Sigmoid colon (tissue), 7 donors: Measurements from ENCODE around the gene NUFIP1. TPM values are rescaled to one million over a fixed set of nuclear protein-coding genes. Genes with fewer than 3 reads are reported as not detected.

Experiments
- DNase-seq: peaks from one replicate; pipeline ENCODE4 v3.0.0-alpha.2; 2019
- H3K27ac ChIP-seq, 4 donors: fragments of 200-600 bp; sonication (generic); one replicate each; pipeline ENCODE4 v1.5.1; 2016 to 2019; ENCODE audit warnings: mild to moderate bottlenecking in 1 of 4
- H3K27me3 ChIP-seq, 3 donors: fragments of 200-600 bp; sonication (generic); one replicate each; pipeline ENCODE4 v1.5.1; 2019; ENCODE audit warnings: mild to moderate bottlenecking in 1 of 3
- H3K36me3 ChIP-seq, 4 donors: fragments of 200-600 bp; sonication (generic); one replicate each; pipeline ENCODE4 v1.5.1; 2016 to 2019
- H3K4me1 ChIP-seq, 4 donors: fragments of 200-600 bp; sonication (generic); one replicate each; pipeline ENCODE4 v1.5.1; 2017 to 2019
- H3K4me3 ChIP-seq, 4 donors: fragments of 200-600 bp; sonication (generic); one replicate each; pipeline ENCODE4 v1.5.1; 2017 to 2019; ENCODE audit warnings: mild to moderate bottlenecking in 2 of 4, moderate library complexity in 1 of 4
- H3K9me3 ChIP-seq, 4 donors: fragments of 200-600 bp in 3 of 4; sonication (generic) in 3 of 4; one replicate each; pipeline versions ENCODE4 v1.5.1 to v1.6.1; 2013 to 2019
- CTCF ChIP-seq, 4 experiments: fragments of 450-650 bp in 3 of 4; fragments of 200-600 bp in 1 of 4; IDR thresholded peaks; one replicate each; pipeline ENCODE4 v1.5.1; 2016 to 2019; ENCODE audit warnings: antibody characterized with exemption in 4 of 4, mild to moderate bottlenecking in 3 of 4, moderate library complexity in 2 of 4
- EP300 ChIP-seq, 4 donors: sonication (generic); formaldehyde crosslinking; IDR thresholded peaks; one replicate each; pipeline ENCODE4 v1.6.1; 2017; ENCODE audit warnings: antibody characterized with exemption in 4 of 4
- POLR2A ChIP-seq, 2 donors: fragments of 450-650 bp; IDR thresholded peaks; one replicate each; pipeline ENCODE4 v1.6.1; 2016; ENCODE audit warnings: antibody characterized with exemption in 2 of 2, mild to moderate bottlenecking in 2 of 2, moderate library complexity in 2 of 2
- POLR2AphosphoS5 ChIP-seq, 4 donors: sonication (generic); formaldehyde crosslinking; IDR thresholded peaks; one replicate each; pipeline ENCODE4 v1.6.1; 2017; ENCODE audit warnings: antibody characterized with exemption in 4 of 4
- WGBS, 2 donors: extraction: QIAGEN DNeasy Blood & Tissue Kit; methylation state at CpG; one replicate each; pipeline ENCODE4 v1.1.7; 2013; 5-methylcytosine and 5-hydroxymethylcytosine counted together
- intact Hi-C: fragments of 100-400 bp; cut with DNase I; formaldehyde crosslinking; loops from one replicate; pipeline ENCODE4 v1.15.1; 2023
- polyA plus RNA-seq, 3 donors: library from polyadenylated mRNA; stranded (reverse); fragments of 200-250 nt; gene quantifications; one replicate each; pipeline ENCODE4 v1.2.3, GENCODE V29; 2013
- total RNA-seq, 4 donors: library from RNA; depleted of rRNA; stranded (reverse); fragments of >200 nt; gene quantifications; one replicate each; pipeline ENCODE4 v1.1.0, GENCODE V29; 2016
- donor health status: healthy with polysubstance abuse.
- donor health status: Bipolar disorder and iron deficiency.
- donor health status: healthy.

Gene NUFIP1
- total and polyA plus RNA-seq, 7 donors = 1.6 to 3.5 (median 2.7) TPM

GRCh38 chr13:44938854-44939253 is 50.4 kb downstream of the NUFIP1 start:
- no peak overlapping the region for H3K27ac ChIP-seq
- no peaks in the 10 kb centered on the region for H3K27me3 ChIP-seq
- no peak for DNase-seq
- TF ChIP-seq CTCF (IDR thresholded peaks at IDR 0.05) = no peak
- no peak for TF ChIP-seq EP300 (IDR thresholded peaks at IDR 0.05)
- H3K4me3 ChIP-seq = no peak overlapping the region
- peaks cover 0 to 6% (median 0%) of the 10 kb centered on the region in 4 donors for H3K36me3 ChIP-seq
- 77 to 81% methylated on average over 2 of the region's 2 CpGs for WGBS, 2 donors
- H3K9me3 ChIP-seq = no peaks in the 10 kb centered on the region
- intact Hi-C loops = no loop called here
- H3K4me1 ChIP-seq = no peaks in the 10 kb centered on the region

- H3K9me3 ChIP-seq = no peaks in the 10 kb centered on the region
- H3K27ac ChIP-seq = no peak overlapping the region
- no peak overlapping the region for H3K4me3 ChIP-seq
- 71 to 89% methylated on average over 1 of the region's 1 CpG for WGBS, 2 donors
- DNase-seq = no peak
- intact Hi-C loops = no loop called here
- no peaks in the 10 kb centered on the region for H3K27me3 ChIP-seq
- H3K36me3 ChIP-seq = no peaks in the 10 kb centered on the region
- TF ChIP-seq POLR2AphosphoS5 (IDR thresholded peaks at IDR 0.05) (no peak), CTCF (IDR thresholded peaks at IDR 0.05) (no peak), EP300 (IDR thresholded peaks at IDR 0.05) (no peak), POLR2A (IDR thresholded peaks at IDR 0.05) (no peak)
- no peaks in the 10 kb centered on the region for H3K4me1 ChIP-seq
Observed at GRCh38 chr13:44936246-44936645, 53.0 kb downstream of the NUFIP1 start.

GRCh38 chr13:44934724-44935123 is 54.5 kb downstream of the NUFIP1 start:
- Histone ChIP-seq H3K4me3 (no peak overlapping the region), H3K4me1 (no peaks in the 10 kb centered on the region), H3K27me3 (no peaks in the 10 kb centered on the region), H3K9me3 (no peaks in the 10 kb centered on the region), H3K27ac (no peak overlapping the region), H3K36me3 (no peaks in the 10 kb centered on the region)
- WGBS, 2 donors = 2 to 3% methylated on average over 1 of the region's 1 CpG
- TF ChIP-seq EP300 (IDR thresholded peaks at IDR 0.05) (no peak), CTCF (IDR thresholded peaks at IDR 0.05) (no peak), POLR2A (IDR thresholded peaks at IDR 0.05) (no peak), POLR2AphosphoS5 (IDR thresholded peaks at IDR 0.05) (no peak)
- DNase-seq = no peak
- intact Hi-C loops = no loop called here

GRCh38 chr13:44932850-44933251 is 56.4 kb downstream of the NUFIP1 start:
- Histone ChIP-seq H3K27ac (peak overlapping the region in 3 of 4 donors; percentile 21 to 46 (median 38)), H3K4me3 (no peak overlapping the region), H3K4me1 (peaks cover 0 to 3% (median 0%) of the 10 kb centered on the region in 4 donors), H3K9me3 (no peaks in the 10 kb centered on the region), H3K36me3 (no peaks in the 10 kb centered on the region), H3K27me3 (no peaks in the 10 kb centered on the region)
- TF ChIP-seq CTCF (IDR thresholded peaks at IDR 0.05) (no peak), POLR2AphosphoS5 (IDR thresholded peaks at IDR 0.05) (peak in 2 of 4 donors; percentile 18 to 31)
- no peak for DNase-seq
- WGBS, 2 donors = 81 to 85% methylated on average over 7 of the region's 7 CpGs
- intact Hi-C loops = no loop called here

GRCh38 chr13:44932171-44932849 is 57.0 kb downstream of the NUFIP1 start:
- 59 to 88% methylated on average over 5 of the region's 5 CpGs for WGBS, 2 donors
- no peak for DNase-seq
- Histone ChIP-seq H3K27me3 (no peaks in the 10 kb centered on the region), H3K27ac (peak overlapping the region in 3 of 4 donors; percentile 21 to 46 (median 38)), H3K9me3 (no peaks in the 10 kb centered on the region), H3K4me3 (no peak overlapping the region), H3K4me1 (peaks cover 0 to 4% (median 0%) of the 10 kb centered on the region in 4 donors), H3K36me3 (no peaks in the 10 kb centered on the region)
- TF ChIP-seq POLR2A (IDR thresholded peaks at IDR 0.05) (no peak), EP300 (IDR thresholded peaks at IDR 0.05) (no peak), CTCF (IDR thresholded peaks at IDR 0.05) (no peak), POLR2AphosphoS5 (IDR thresholded peaks at IDR 0.05) (no peak)
- intact Hi-C loops = no loop called here
